Measurements from ENCODE around the gene PPP1R11. TPM values are rescaled to one million over a fixed set of nuclear protein-coding genes. Genes with fewer than 3 reads are reported as not detected.

PPP1R11 gene
- total and polyA plus RNA-seq, 2 of the 13 experiments (the other 11 are each of a cell fraction or from before 2014, with no cell fraction given) = 32.1 to 58.9 TPM

DNA sequence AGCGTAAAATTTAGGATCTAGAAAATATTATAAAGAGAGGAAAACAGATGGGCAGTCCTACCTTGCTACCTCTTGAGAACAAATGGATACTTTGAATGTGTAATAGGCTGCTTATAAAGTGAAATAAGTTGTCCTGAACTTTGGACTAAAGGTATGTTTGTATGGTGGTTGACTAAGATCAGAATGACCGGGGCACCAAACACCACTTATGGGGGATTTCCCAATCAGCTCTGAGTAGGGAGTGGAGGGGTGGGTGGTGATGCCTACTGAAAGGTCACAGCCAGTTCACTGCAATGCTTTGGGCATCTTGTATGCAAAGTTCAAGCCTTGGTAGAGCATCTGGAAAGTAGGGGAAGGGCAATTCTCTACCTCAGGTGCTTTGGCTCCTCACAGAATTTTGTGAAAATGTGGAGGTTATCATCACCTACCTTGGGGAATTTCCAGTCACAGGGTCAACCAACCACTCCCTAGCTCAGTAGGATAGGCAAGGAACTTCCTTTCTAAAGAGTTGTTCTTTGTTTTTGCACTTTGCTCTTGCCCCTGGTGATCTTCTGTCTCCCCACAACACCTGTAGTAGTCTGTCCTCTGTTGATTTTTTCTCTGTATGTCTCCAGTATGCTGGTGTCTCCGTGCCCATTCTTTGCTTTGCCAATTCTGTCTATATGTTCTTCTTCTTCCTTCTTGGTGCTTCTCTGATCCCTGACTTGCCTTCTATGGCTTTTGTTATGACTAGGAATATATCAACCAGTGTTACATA, 46.2 kb downstream of the PPP1R11 start, which contains the start of gene TRIM31:
Gene TRIM31 (minus strand): TSS at position 88 of the 757 bp plus-strand sequence. CDS start 285 bp downstream, outside the sequence.
- intact Hi-C loops (cut with micrococcal nuclease; ENCODE audit: unreplicated experiment) (no loop called here), in situ Hi-C loops (cut with HindIII; ENCODE audit: extremely low pct_ligation_motif_present, low pct_unique_long_range_greater_than_20kb) (no loop called here)
- ChIA-PET POLR2A (interaction anchor here (0.8 to 2.2 kb wide), 8 partner anchors 10 to 101 kb away, joined by 3 to 21 read pairs (median 4); partner anchors contain the start of gene TRIM26), CTCF (ENCODE audit: low intra/inter-chr PET ratio, low total read pairs) (no interaction called here)
- Histone ChIP-seq H3K27ac (ENCODE audit: extremely low read length, insufficient read depth, low read length) (no peak within 1 kb of the TSS), H3K4me1 (ENCODE audit: insufficient read depth, low read length) (peaks cover 27% of the 10 kb centered on the region), H3K79me2 (ENCODE audit: insufficient read depth, low read length) (no peaks in the 10 kb centered on the region), H3K9me3 (ENCODE audit: low read length) (no peaks in the 10 kb centered on the region), H3K27me3 (ENCODE audit: control insufficient read depth in 1 of 2, insufficient read depth in 2 of 2, low read length in 2 of 2) (no peaks in the 10 kb centered on the region), H3K36me3 (replicated peaks in 1 of 2; ENCODE audit: control insufficient read depth in 1 of 2, insufficient read depth in 2 of 2, low read length in 2 of 2) (no peaks in the 10 kb centered on the region), H4K20me1 (ENCODE audit: insufficient read depth, low read length) (no peaks in the 10 kb centered on the region), H3K4me2 (ENCODE audit: low read depth, low read length) (peak within 1 kb of the TSS; percentile 34), H2AFZ (ENCODE audit: low read length) (no peak within 1 kb of the TSS), H3K4me3 (replicated peaks in 1 of 3; ENCODE audit: insufficient read depth in 1 of 3, low read depth in 2 of 3, low read length in 3 of 3) (no peak within 1 kb of the TSS), H3K9ac (ENCODE audit: insufficient read depth, low read depth, low read length) (no peak within 1 kb of the TSS)
- BruUV-seq (replicated peaks) = no TSS peak
- peak; percentile 81 for ATAC-seq
- WGBS (ENCODE audit: low lambda C conversion rate) = 29% methylated on average over 3 of the region's 3 CpGs
- FAIRE-seq = no peak
- DNase-seq (ENCODE audit: low spot score) = peak; percentile 79
- TF ChIP-seq NR2F6 (IDR thresholded peaks at IDR 0.05) = no peak
- TF ChIP-seq NR2F6 (CRISPR knock-in tag; IDR thresholded peaks at IDR 0.05) = peak; percentile 33; the same call in 1 of the 2 replicates
- TF ChIP-seq, protein P1, sequence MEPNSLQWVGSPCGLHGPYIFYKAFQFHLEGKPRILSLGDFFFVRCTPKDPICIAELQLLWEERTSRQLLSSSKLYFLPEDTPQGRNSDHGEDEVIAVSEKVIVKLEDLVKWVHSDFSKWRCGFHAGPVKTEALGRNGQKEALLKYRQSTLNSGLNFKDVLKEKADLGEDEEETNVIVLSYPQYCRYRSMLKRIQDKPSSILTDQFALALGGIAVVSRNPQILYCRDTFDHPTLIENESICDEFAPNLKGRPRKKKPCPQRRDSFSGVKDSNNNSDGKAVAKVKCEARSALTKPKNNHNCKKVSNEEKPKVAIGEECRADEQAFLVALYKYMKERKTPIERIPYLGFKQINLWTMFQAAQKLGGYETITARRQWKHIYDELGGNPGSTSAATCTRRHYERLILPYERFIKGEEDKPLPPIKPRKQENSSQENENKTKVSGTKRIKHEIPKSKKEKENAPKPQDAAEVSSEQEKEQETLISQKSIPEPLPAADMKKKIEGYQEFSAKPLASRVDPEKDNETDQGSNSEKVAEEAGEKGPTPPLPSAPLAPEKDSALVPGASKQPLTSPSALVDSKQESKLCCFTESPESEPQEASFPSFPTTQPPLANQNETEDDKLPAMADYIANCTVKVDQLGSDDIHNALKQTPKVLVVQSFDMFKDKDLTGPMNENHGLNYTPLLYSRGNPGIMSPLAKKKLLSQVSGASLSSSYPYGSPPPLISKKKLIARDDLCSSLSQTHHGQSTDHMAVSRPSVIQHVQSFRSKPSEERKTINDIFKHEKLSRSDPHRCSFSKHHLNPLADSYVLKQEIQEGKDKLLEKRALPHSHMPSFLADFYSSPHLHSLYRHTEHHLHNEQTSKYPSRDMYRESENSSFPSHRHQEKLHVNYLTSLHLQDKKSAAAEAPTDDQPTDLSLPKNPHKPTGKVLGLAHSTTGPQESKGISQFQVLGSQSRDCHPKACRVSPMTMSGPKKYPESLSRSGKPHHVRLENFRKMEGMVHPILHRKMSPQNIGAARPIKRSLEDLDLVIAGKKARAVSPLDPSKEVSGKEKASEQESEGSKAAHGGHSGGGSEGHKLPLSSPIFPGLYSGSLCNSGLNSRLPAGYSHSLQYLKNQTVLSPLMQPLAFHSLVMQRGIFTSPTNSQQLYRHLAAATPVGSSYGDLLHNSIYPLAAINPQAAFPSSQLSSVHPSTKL (CRISPR knock-in tag; IDR thresholded peaks at IDR 0.05) = peak; percentile 71
- peak; percentile 79 for TF ChIP-seq HNF4A (CRISPR knock-in tag; IDR thresholded peaks at IDR 0.05)
- TF ChIP-seq, protein P2, sequence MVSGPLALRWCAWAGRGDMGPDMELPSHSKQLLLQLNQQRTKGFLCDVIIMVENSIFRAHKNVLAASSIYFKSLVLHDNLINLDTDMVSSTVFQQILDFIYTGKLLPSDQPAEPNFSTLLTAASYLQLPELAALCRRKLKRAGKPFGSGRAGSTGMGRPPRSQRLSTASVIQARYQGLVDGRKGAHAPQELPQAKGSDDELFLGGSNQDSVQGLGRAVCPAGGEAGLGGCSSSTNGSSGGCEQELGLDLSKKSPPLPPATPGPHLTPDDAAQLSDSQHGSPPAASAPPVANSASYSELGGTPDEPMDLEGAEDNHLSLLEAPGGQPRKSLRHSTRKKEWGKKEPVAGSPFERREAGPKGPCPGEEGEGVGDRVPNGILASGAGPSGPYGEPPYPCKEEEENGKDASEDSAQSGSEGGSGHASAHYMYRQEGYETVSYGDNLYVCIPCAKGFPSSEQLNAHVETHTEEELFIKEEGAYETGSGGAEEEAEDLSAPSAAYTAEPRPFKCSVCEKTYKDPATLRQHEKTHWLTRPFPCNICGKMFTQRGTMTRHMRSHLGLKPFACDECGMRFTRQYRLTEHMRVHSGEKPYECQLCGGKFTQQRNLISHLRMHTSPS (CRISPR knock-in tag; IDR thresholded peaks at IDR 0.05; ENCODE audit: low read depth) = 0 out of 2 replicates have a peak, but pooled peaks have one; percentile 41
- TF ChIP-seq ZNF101 (CRISPR knock-in tag; IDR thresholded peaks at IDR 0.05; ENCODE audit: borderline replicate concordance, low read depth) = no peak
- TF ChIP-seq ZNF20 (CRISPR knock-in tag; IDR thresholded peaks at IDR 0.05) = no peak
- TF ChIP-seq, protein P3, sequence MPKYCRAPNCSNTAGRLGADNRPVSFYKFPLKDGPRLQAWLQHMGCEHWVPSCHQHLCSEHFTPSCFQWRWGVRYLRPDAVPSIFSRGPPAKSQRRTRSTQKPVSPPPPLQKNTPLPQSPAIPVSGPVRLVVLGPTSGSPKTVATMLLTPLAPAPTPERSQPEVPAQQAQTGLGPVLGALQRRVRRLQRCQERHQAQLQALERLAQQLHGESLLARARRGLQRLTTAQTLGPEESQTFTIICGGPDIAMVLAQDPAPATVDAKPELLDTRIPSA (CRISPR knock-in tag; IDR thresholded peaks at IDR 0.05; ENCODE audit: borderline replicate concordance) = no peak
- no peak for TF ChIP-seq KDM2A (CRISPR knock-in tag; IDR thresholded peaks at IDR 0.05; ENCODE audit: borderline replicate concordance, low read depth)
- TF ChIP-seq CBX5 (CRISPR knock-in tag; IDR thresholded peaks at IDR 0.05; ENCODE audit: borderline replicate concordance) = no peak
- no peak for TF ChIP-seq ZFAT (CRISPR knock-in tag; conservative IDR thresholded peaks at IDR 0.05)
- TF ChIP-seq, protein P4, sequence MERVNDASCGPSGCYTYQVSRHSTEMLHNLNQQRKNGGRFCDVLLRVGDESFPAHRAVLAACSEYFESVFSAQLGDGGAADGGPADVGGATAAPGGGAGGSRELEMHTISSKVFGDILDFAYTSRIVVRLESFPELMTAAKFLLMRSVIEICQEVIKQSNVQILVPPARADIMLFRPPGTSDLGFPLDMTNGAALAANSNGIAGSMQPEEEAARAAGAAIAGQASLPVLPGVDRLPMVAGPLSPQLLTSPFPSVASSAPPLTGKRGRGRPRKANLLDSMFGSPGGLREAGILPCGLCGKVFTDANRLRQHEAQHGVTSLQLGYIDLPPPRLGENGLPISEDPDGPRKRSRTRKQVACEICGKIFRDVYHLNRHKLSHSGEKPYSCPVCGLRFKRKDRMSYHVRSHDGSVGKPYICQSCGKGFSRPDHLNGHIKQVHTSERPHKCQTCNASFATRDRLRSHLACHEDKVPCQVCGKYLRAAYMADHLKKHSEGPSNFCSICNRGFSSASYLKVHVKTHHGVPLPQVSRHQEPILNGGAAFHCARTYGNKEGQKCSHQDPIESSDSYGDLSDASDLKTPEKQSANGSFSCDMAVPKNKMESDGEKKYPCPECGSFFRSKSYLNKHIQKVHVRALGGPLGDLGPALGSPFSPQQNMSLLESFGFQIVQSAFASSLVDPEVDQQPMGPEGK (CRISPR knock-in tag; IDR thresholded peaks at IDR 0.05) = 0 out of 2 replicates have a peak, but pooled peaks have one; percentile 14
- TF ChIP-seq CEBPG (CRISPR knock-in tag; IDR thresholded peaks at IDR 0.05) = peak; percentile 73
- peak; percentile 38; the same call in 1 of the 2 replicates for TF ChIP-seq NR2C2 (CRISPR knock-in tag; IDR thresholded peaks at IDR 0.05; ENCODE audit: borderline replicate concordance)
- 0 out of 2 replicates have a peak, but pooled peaks have one; percentile 21 for TF ChIP-seq SAP130 (CRISPR knock-in tag; IDR thresholded peaks at IDR 0.05; ENCODE audit: low read depth)
